Measurements from ENCODE around the gene MINPP1.
A peak's percentile ranks its signal among the peaks of the same experiment; 100 is the strongest.
"Not testable (repeated sequence)": the region's sequence is repeated elsewhere in the genome, so short reads cannot be mapped to it uniquely, and the experiment has no call there.

The MINPP1 gene

GRCh38 chr10:87504640-87505365 lies at the start of gene MINPP1:
Gene MINPP1 (plus strand): TSS chr10:87504893. CDS start chr10:87504916, 23 bp downstream.
- peak; percentile 88 for DNase-seq (ENCODE audit: low spot score)
- in situ Hi-C loops (cut with MboI; ENCODE audit: low pct_unique_long_range_greater_than_20kb, low sequenced_read_pairs, unreplicated experiment) = no loop called here

GRCh38 chr10:87456586-87457220 lies 48.0 kb upstream of the MINPP1 start:
- in situ Hi-C loops (cut with MboI; ENCODE audit: low pct_unique_long_range_greater_than_20kb, low sequenced_read_pairs, unreplicated experiment); DNase-seq (ENCODE audit: low spot score): not testable (repeated sequence)

More at GRCh38 chr10:87504640-87505365, at the start of gene MINPP1:
- TF ChIP-seq CTCF (IDR thresholded peaks at IDR 0.05; ENCODE audit: extremely low read depth, insufficient read depth, missing control alignments) = no peak

GRCh38 chr10:87461751-87462150 lies 42.9 kb upstream of the MINPP1 start:
- in situ Hi-C loops (cut with MboI; ENCODE audit: low pct_unique_long_range_greater_than_20kb, low sequenced_read_pairs, unreplicated experiment); DNase-seq (ENCODE audit: low spot score): not testable (repeated sequence)

GRCh38 chr10:87466849-87467248 lies 37.8 kb upstream of the MINPP1 start:
- in situ Hi-C loops (cut with MboI; ENCODE audit: low pct_unique_long_range_greater_than_20kb, low sequenced_read_pairs, unreplicated experiment); DNase-seq (ENCODE audit: low spot score): not testable (repeated sequence)

- in situ Hi-C loops (cut with MboI; ENCODE audit: low pct_unique_long_range_greater_than_20kb, low sequenced_read_pairs, unreplicated experiment); DNase-seq (ENCODE audit: low spot score): not testable (repeated sequence)
Measured at GRCh38 chr10:87488733-87489132, 16.0 kb upstream of the MINPP1 start.

- in situ Hi-C loops (cut with MboI; ENCODE audit: low pct_unique_long_range_greater_than_20kb, low sequenced_read_pairs, unreplicated experiment); DNase-seq (ENCODE audit: low spot score): not testable (repeated sequence)
Measured at GRCh38 chr10:87490285-87490684, 14.4 kb upstream of the MINPP1 start.

- DNase-seq (ENCODE audit: low spot score); in situ Hi-C loops (cut with MboI; ENCODE audit: low pct_unique_long_range_greater_than_20kb, low sequenced_read_pairs, unreplicated experiment): not testable (repeated sequence)
Measured at GRCh38 chr10:87492450-87492849, 12.2 kb upstream of the MINPP1 start.

- DNase-seq (ENCODE audit: low spot score); in situ Hi-C loops (cut with MboI; ENCODE audit: low pct_unique_long_range_greater_than_20kb, low sequenced_read_pairs, unreplicated experiment): not testable (repeated sequence)
Measured at GRCh38 chr10:87495446-87495845, 9.2 kb upstream of the MINPP1 start.

- in situ Hi-C loops (cut with MboI; ENCODE audit: low pct_unique_long_range_greater_than_20kb, low sequenced_read_pairs, unreplicated experiment); DNase-seq (ENCODE audit: low spot score): not testable (repeated sequence)
Measured at GRCh38 chr10:87497386-87497785, 7.3 kb upstream of the MINPP1 start.

GRCh38 chr10:87498106-87498789 lies 6.4 kb upstream of the MINPP1 start:
- DNase-seq (ENCODE audit: low spot score); in situ Hi-C loops (cut with MboI; ENCODE audit: low pct_unique_long_range_greater_than_20kb, low sequenced_read_pairs, unreplicated experiment): not testable (repeated sequence)

- no peak for TF ChIP-seq CTCF (IDR thresholded peaks at IDR 0.05; ENCODE audit: extremely low read depth, insufficient read depth, missing control alignments)
- DNase-seq (ENCODE audit: low spot score) = no peak
- in situ Hi-C loops (cut with MboI; ENCODE audit: low pct_unique_long_range_greater_than_20kb, low sequenced_read_pairs, unreplicated experiment) = no loop called here
Measured at GRCh38 chr10:87500646-87501048, 4.0 kb upstream of the MINPP1 start.

All from GM13977 (cell line).